Naive B cell (primary cell): Measurements from ENCODE around the gene HIVEP1. TPM values are rescaled to one million over a fixed set of nuclear protein-coding genes. Genes with fewer than 3 reads are reported as not detected.
A peak's percentile ranks its signal among the peaks of the same experiment; 100 is the strongest.

Source experiments
- ATAC-seq, 2 donors: fragments of 150-1000 bp; cut with Tn5 transposase; 2 replicates each; pipeline ENCODE4 v1.10.0; 2021; ENCODE audit warnings: low read depth in 2 of 2, mild to moderate bottlenecking in 2 of 2, moderate library complexity in 2 of 2
- DNase-seq: peaks from one replicate; pipeline ENCODE4 v3.0.0; 2022
- H3K27ac Mint-ChIP-seq, 6 donors: one replicate each; pipeline ENCODE4 v1.8.0; 2020 to 2022; ENCODE audit warnings: mild to moderate bottlenecking in 6 of 6, mixed read lengths in 6 of 6, moderate library complexity in 5 of 6, inconsistent platforms in 2 of 6
- H3K27me3 Mint-ChIP-seq, 3 donors: one replicate each; pipeline ENCODE4 v1.8.0; 2021 to 2022; ENCODE audit warnings: mixed read lengths in 3 of 3, mild to moderate bottlenecking in 1 of 3
- H3K36me3 Mint-ChIP-seq, 2 donors: one replicate each; pipeline ENCODE4 v1.8.0; 2020 to 2022; ENCODE audit warnings: mixed read lengths in 2 of 2, inconsistent platforms in 1 of 2, mild to moderate bottlenecking in 1 of 2
- H3K4me1 Mint-ChIP-seq, 3 donors: one replicate each; pipeline ENCODE4 v1.8.0; 2020 to 2022; ENCODE audit warnings: mixed read lengths in 3 of 3, inconsistent platforms in 1 of 3, mild to moderate bottlenecking in 1 of 3, moderate library complexity in 1 of 3
- H3K4me3 Mint-ChIP-seq, 8 donors: one replicate each; pipeline ENCODE4 v1.8.0; 2020 to 2022; ENCODE audit warnings: mild to moderate bottlenecking in 8 of 8, mixed read lengths in 8 of 8, moderate library complexity in 8 of 8, inconsistent platforms in 2 of 8
- H3K9me3 Mint-ChIP-seq, 7 donors: one replicate each; pipeline ENCODE4 v1.8.0; 2020 to 2022; ENCODE audit warnings: mixed read lengths in 7 of 7, mild to moderate bottlenecking in 5 of 7, inconsistent platforms in 2 of 7, moderate library complexity in 1 of 7
- polyA plus RNA-seq, 6 donors: library from polyadenylated mRNA; unstranded; fragments of 300-500 nt; fragmentation: Illumina TruSeq; gene quantifications; one replicate each; pipeline ENCODE4 v1.2.3, GENCODE V29; 2021; ENCODE audit warnings: low read depth in 6 of 6

The HIVEP1 gene
- polyA plus RNA-seq, 6 donors from 2014 or later: 8.2 to 10.2 (median 8.7) TPM; not detected in 1

GRCh38 chr6:11975353-11975977, 36.6 kb upstream of the HIVEP1 start:
- Mint-ChIP-seq H3K36me3 (no peaks in the 10 kb centered on the region), H3K4me3 (peak overlapping the region in 6 of 8 donors; percentile 12 to 63 (median 44)), H3K27me3 (peaks cover 0 to 4% (median 0%) of the 10 kb centered on the region in 3 donors), H3K4me1 (peaks cover 15 to 23% (median 18%) of the 10 kb centered on the region in 3 donors), H3K27ac (peak overlapping the region in 5 of 6 donors; percentile 4 to 96 (median 47)), H3K9me3 (peaks cover 0 to 4% (median 0%) of the 10 kb centered on the region in 7 donors)
- peak; percentile 90 to 97 for ATAC-seq
- DNase-seq: peak; percentile 45

- Mint-ChIP-seq H3K27ac (peak overlapping the region in 2 of 6 donors; percentile 3 to 40), H3K4me1 (peaks cover 15 to 23% (median 18%) of the 10 kb centered on the region in 3 donors), H3K4me3 (no peak overlapping the region), H3K36me3 (no peaks in the 10 kb centered on the region), H3K9me3 (peaks cover 0 to 4% (median 0%) of the 10 kb centered on the region in 7 donors), H3K27me3 (peaks cover 0 to 4% (median 0%) of the 10 kb centered on the region in 3 donors)
- no peak for DNase-seq
- no peak for ATAC-seq
Measured at GRCh38 chr6:11976489-11976888, 35.6 kb upstream of the HIVEP1 start.

GRCh38 chr6:11977193-11977592, 34.9 kb upstream of the HIVEP1 start:
- Mint-ChIP-seq H3K4me3 (no peak overlapping the region), H3K4me1 (peaks cover 15 to 23% (median 18%) of the 10 kb centered on the region in 3 donors), H3K36me3 (no peaks in the 10 kb centered on the region), H3K27ac (peak overlapping the region in 2 of 6 donors; percentile 3 to 81), H3K9me3 (peaks cover 0 to 4% (median 0%) of the 10 kb centered on the region in 7 donors), H3K27me3 (peaks cover 0 to 4% (median 0%) of the 10 kb centered on the region in 3 donors)
- no peak for ATAC-seq
- DNase-seq: no peak

GRCh38 chr6:11977738-11978137, 34.4 kb upstream of the HIVEP1 start:
- Mint-ChIP-seq H3K27me3 (peaks cover 0 to 3% (median 0%) of the 10 kb centered on the region in 3 donors), H3K9me3 (peaks cover 0 to 4% (median 0%) of the 10 kb centered on the region in 7 donors), H3K36me3 (no peaks in the 10 kb centered on the region), H3K4me3 (no peak overlapping the region), H3K4me1 (peaks cover 15 to 23% (median 15%) of the 10 kb centered on the region in 3 donors), H3K27ac (peak overlapping the region in 1 of 6 donors; percentile 81)
- DNase-seq (no peak), ATAC-seq (no peak)

- DNase-seq (no peak), ATAC-seq (peak in 1 of 2 donors; percentile 41)
- no peaks in the 10 kb centered on the region for H3K36me3 Mint-ChIP-seq
- no peak overlapping the region for H3K4me3 Mint-ChIP-seq
- no peaks in the 10 kb centered on the region for H3K27me3 Mint-ChIP-seq
- H3K27ac Mint-ChIP-seq: peak overlapping the region in 3 of 6 donors; percentile 26 to 89 (median 39)
- H3K4me1 Mint-ChIP-seq: peaks cover 12 to 23% (median 15%) of the 10 kb centered on the region in 3 donors
- peaks cover 0 to 4% (median 0%) of the 10 kb centered on the region in 7 donors for H3K9me3 Mint-ChIP-seq
Measured at GRCh38 chr6:11978169-11978987, 33.7 kb upstream of the HIVEP1 start.

- Mint-ChIP-seq H3K27ac (no peak overlapping the region), H3K9me3 (peaks cover 0 to 4% (median 0%) of the 10 kb centered on the region in 7 donors), H3K36me3 (no peaks in the 10 kb centered on the region), H3K27me3 (no peaks in the 10 kb centered on the region), H3K4me1 (peaks cover 12 to 22% (median 13%) of the 10 kb centered on the region in 3 donors), H3K4me3 (no peak overlapping the region)
- ATAC-seq: no peak
- DNase-seq: no peak
Measured at GRCh38 chr6:11979866-11980265, 32.2 kb upstream of the HIVEP1 start.

- no peak overlapping the region for H3K4me3 Mint-ChIP-seq
- no peak for DNase-seq
- H3K27me3 Mint-ChIP-seq: no peaks in the 10 kb centered on the region
- H3K4me1 Mint-ChIP-seq: peaks cover 0 to 2% (median 2%) of the 10 kb centered on the region in 3 donors
- ATAC-seq: no peak
- H3K36me3 Mint-ChIP-seq: no peaks in the 10 kb centered on the region
- no peak overlapping the region for H3K27ac Mint-ChIP-seq
- H3K9me3 Mint-ChIP-seq: no peaks in the 10 kb centered on the region
Measured at GRCh38 chr6:11983306-11983705, 28.8 kb upstream of the HIVEP1 start.

- H3K4me3 Mint-ChIP-seq: no peak overlapping the region
Measured at GRCh38 chr6:11987386-11987785, 24.7 kb upstream of the HIVEP1 start.

GRCh38 chr6:11989386-11989785, 22.7 kb upstream of the HIVEP1 start:
- H3K27ac Mint-ChIP-seq: peak overlapping the region in 1 of 6 donors; percentile 33
- DNase-seq (no peak), ATAC-seq (no peak)
- H3K4me1 Mint-ChIP-seq: peaks cover 0 to 4% (median 0%) of the 10 kb centered on the region in 3 donors
- peaks cover 0 to 11% (median 0%) of the 10 kb centered on the region in 3 donors for H3K27me3 Mint-ChIP-seq
- H3K4me3 Mint-ChIP-seq: no peak overlapping the region
- peaks cover 0 to 5% (median 0%) of the 10 kb centered on the region in 7 donors for H3K9me3 Mint-ChIP-seq
- H3K36me3 Mint-ChIP-seq: peaks cover 0 to 9% of the 10 kb centered on the region in 2 donors

More at GRCh38 chr6:11987386-11987785, 24.7 kb upstream of the HIVEP1 start:
- no peaks in the 10 kb centered on the region for H3K36me3 Mint-ChIP-seq
- no peak overlapping the region for H3K27ac Mint-ChIP-seq
- H3K9me3 Mint-ChIP-seq: no peaks in the 10 kb centered on the region
- H3K4me1 Mint-ChIP-seq: no peaks in the 10 kb centered on the region
- ATAC-seq (no peak), DNase-seq (no peak)
- H3K27me3 Mint-ChIP-seq: no peaks in the 10 kb centered on the region

GRCh38 chr6:11992086-11992485, 20.0 kb upstream of the HIVEP1 start:
- no peak for DNase-seq
- Mint-ChIP-seq H3K9me3 (peaks cover 0 to 5% (median 0%) of the 10 kb centered on the region in 7 donors), H3K4me3 (no peak overlapping the region), H3K27me3 (peaks cover 0 to 11% (median 0%) of the 10 kb centered on the region in 3 donors), H3K4me1 (peaks cover 0 to 4% (median 0%) of the 10 kb centered on the region in 3 donors), H3K27ac (no peak overlapping the region), H3K36me3 (peaks cover 0 to 9% of the 10 kb centered on the region in 2 donors)
- ATAC-seq: no peak

- Mint-ChIP-seq H3K4me3 (no peak overlapping the region), H3K36me3 (peaks cover 0 to 9% of the 10 kb centered on the region in 2 donors), H3K27ac (no peak overlapping the region), H3K9me3 (peaks cover 0 to 5% (median 0%) of the 10 kb centered on the region in 7 donors), H3K27me3 (peaks cover 0 to 17% (median 4%) of the 10 kb centered on the region in 3 donors), H3K4me1 (peaks cover 0 to 4% (median 0%) of the 10 kb centered on the region in 3 donors)
- no peak for ATAC-seq
- no peak for DNase-seq
Measured at GRCh38 chr6:11994875-11995461, 17.1 kb upstream of the HIVEP1 start.

- peaks cover 0 to 4% (median 0%) of the 10 kb centered on the region in 3 donors for H3K4me1 Mint-ChIP-seq
- H3K9me3 Mint-ChIP-seq: peaks cover 0 to 5% (median 0%) of the 10 kb centered on the region in 7 donors
- DNase-seq (no peak), ATAC-seq (no peak)
- H3K4me3 Mint-ChIP-seq: no peak overlapping the region
- peaks cover 0 to 9% of the 10 kb centered on the region in 2 donors for H3K36me3 Mint-ChIP-seq
- H3K27me3 Mint-ChIP-seq: peaks cover 0 to 17% (median 4%) of the 10 kb centered on the region in 3 donors
- no peak overlapping the region for H3K27ac Mint-ChIP-seq
Measured at GRCh38 chr6:11996751-11997150, 15.4 kb upstream of the HIVEP1 start.

- no peak overlapping the region for H3K4me3 Mint-ChIP-seq
- peaks cover 0 to 7% (median 4%) of the 10 kb centered on the region in 3 donors for H3K27me3 Mint-ChIP-seq
- H3K27ac Mint-ChIP-seq: peak overlapping the region in 1 of 6 donors; percentile 11
- ATAC-seq (no peak), DNase-seq (no peak)
- no peaks in the 10 kb centered on the region for H3K9me3 Mint-ChIP-seq
- H3K36me3 Mint-ChIP-seq: no peaks in the 10 kb centered on the region
- H3K4me1 Mint-ChIP-seq: no peaks in the 10 kb centered on the region
Measured at GRCh38 chr6:11999246-11999645, 12.9 kb upstream of the HIVEP1 start.
